SJSA1 (cell line): ENCODE data around the gene RAB43. TPM values are rescaled to one million over a fixed set of nuclear protein-coding genes. Genes with fewer than 3 reads are reported as not detected.
"Not testable (repeated sequence)": the region's sequence is repeated elsewhere in the genome, so short reads cannot be mapped to it uniquely, and the experiment has no call there.

Experiments used
- DNase-seq, 2 experiments: peaks; one replicate each; pipeline ENCODE4 v3.0.0-alpha.2; 2015 to 2020; ENCODE audit warnings: low spot score in 2 of 2, low read depth in 1 of 2
- H3K27ac ChIP-seq: fragments of 250-450 bp; sonication (Bioruptor Pico); 2 replicates; pipeline ENCODE4 v1.5.1; 2020; ENCODE audit warnings: mild to moderate bottlenecking, moderate library complexity
- H3K27me3 ChIP-seq: fragments of 250-450 bp; sonication (Bioruptor Pico); replicated peaks from 2 replicates; pipeline ENCODE4 v1.5.1; 2020; ENCODE audit warnings: mild to moderate bottlenecking, moderate library complexity
- H3K36me3 ChIP-seq: fragments of 250-450 bp; sonication (Bioruptor Pico); 2 replicates; pipeline ENCODE4 v1.5.1; 2020; ENCODE audit warnings: mild to moderate bottlenecking
- H3K4me1 ChIP-seq: fragments of 250-450 bp; sonication (Bioruptor Pico); replicated peaks from 2 replicates; pipeline ENCODE4 v1.6.1; 2021; ENCODE audit warnings: mild to moderate bottlenecking
- H3K4me3 ChIP-seq: fragments of 250-450 bp; sonication (Bioruptor Pico); 2 replicates; pipeline ENCODE4 v1.5.1; 2020; ENCODE audit warnings: mild to moderate bottlenecking
- H3K9me3 ChIP-seq: fragments of 250-450 bp; sonication (Bioruptor Pico); replicated peaks from 2 replicates; pipeline ENCODE4 v1.5.1; 2020; ENCODE audit warnings: mild to moderate bottlenecking
- total RNA-seq: library from RNA; depleted of rRNA; stranded (reverse); fragments of >200 nt; shearing (Covaris generic); gene quantifications from 2 replicates; pipeline ENCODE4 v1.2.3, GENCODE V29; 2014

Gene RAB43
- total RNA-seq, 1 experiment from 2014 or later: 12.1 TPM

DNA sequence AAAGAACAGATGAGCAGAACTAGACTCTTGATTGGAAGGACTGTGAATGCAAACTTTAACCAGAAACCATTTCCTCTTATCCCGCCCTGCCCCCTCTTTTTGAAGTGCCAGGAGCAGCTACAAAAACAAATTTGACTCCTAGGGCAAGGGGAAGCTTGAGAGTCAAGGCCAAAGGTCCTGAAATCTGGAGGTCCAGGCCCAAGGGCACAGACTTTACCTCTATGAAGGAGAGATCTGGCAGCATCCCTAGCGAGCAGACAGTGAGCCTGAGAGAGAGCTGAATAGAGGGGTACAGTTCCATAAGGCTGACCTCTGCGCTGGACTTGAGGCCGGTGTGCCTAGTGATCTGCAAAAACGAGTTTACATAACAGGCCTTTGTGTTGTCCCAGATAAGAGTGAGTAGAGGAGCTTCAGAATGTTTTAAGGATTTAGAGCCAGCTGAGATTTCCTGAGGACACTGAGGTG, 5.1 kb downstream of the RAB43 start:
- Histone ChIP-seq H3K27me3 (no peaks in the 10 kb centered on the region), H3K27ac (no peak overlapping the region)
- no peak for DNase-seq

GRCh38 chr3:129114455-129114854, 7.1 kb downstream of the RAB43 start:
- DNase-seq: no peak
- no peak overlapping the region for H3K4me3 ChIP-seq
- peaks cover 13% of the 10 kb centered on the region for H3K36me3 ChIP-seq
- no peak overlapping the region for H3K27ac ChIP-seq
- H3K9me3 ChIP-seq: no peaks in the 10 kb centered on the region
- peaks cover 2% of the 10 kb centered on the region for H3K4me1 ChIP-seq
- no peaks in the 10 kb centered on the region for H3K27me3 ChIP-seq

More for the DNA sequence above, 5.1 kb downstream of the RAB43 start:
- Histone ChIP-seq H3K9me3 (no peaks in the 10 kb centered on the region), H3K4me3 (no peak overlapping the region), H3K36me3 (peaks cover 13% of the 10 kb centered on the region), H3K4me1 (peaks cover 10% of the 10 kb centered on the region)

DNA sequence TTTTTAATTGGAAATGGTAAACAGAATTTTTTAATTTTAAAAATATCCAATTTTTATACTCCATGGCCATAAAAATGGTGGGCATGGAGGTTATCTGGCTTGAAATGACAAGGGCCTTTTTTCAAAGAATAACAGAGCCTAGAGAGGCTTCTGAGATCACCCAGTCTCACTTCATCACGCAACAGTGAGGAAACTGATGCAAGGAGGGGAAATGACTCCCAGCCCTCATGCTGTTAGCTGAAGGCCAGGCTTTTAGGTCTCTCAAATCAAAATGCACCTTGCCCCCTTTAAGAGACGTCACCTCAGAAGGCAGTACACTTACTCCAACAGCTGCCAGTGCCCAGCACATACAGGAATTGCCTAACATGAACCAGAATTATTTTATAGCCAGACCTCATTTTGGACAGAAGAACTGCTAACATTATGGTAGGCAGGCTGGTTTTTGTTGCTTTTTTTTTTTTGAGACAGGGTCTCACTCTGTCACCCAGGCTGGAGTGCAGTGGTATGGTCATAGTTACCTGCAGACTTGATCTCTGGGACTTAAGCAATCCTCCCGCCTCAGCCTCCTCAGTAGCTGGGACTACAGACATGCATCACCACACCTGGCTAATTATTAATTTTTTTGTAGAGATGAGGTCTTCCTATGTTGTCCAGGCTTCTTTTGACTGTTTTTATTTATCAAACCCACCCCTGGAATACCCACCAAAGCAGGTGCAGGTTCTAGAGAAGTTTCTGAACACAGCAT, 9.1 kb downstream of the RAB43 start:
- no peak for DNase-seq
- Histone ChIP-seq H3K4me3 (no peak overlapping the region), H3K36me3 (peaks cover 4% of the 10 kb centered on the region; the same call in 1 of the 2 replicates), H3K9me3 (no peaks in the 10 kb centered on the region), H3K27me3 (no peaks in the 10 kb centered on the region), H3K27ac (no peak overlapping the region), H3K4me1 (no peaks in the 10 kb centered on the region)

DNA sequence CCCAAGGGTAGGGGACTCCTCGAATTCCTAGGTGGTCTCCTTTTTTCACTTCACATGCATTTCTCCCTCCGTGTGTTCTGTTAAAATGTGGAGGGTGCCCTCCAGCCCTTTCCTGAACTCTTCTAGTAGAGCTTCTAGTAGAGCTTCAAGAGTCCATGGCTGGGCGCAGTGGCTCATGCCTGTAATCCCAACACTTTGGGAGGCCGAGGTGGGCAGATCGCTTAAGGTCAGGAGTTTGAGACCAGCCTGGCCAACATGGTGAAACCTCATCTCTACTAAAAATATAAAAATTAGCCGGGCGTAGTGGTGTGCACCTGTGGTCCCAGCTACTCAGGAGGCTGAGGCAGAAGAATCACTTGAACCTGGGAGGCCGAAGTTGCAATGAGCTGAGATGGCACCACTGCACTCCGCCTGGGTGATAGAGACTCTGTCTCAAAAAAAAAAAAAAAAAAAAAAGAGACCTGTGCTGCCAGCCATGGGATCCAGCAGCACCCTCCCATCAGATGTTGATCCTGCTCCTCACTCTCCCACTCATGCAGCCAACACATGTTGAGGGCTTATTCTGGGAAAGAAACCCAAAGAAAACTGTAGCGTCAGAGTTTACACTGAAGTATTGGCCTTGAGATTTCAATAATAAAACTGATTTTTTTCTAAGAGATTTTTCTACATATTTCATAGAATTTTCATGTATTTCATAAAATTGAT, 10.4 kb downstream of the RAB43 start:
- not testable (repeated sequence) for H3K36me3 ChIP-seq, H3K4me3 ChIP-seq, H3K27me3 ChIP-seq, DNase-seq, H3K27ac ChIP-seq, H3K4me1 ChIP-seq, H3K9me3 ChIP-seq

GRCh38 chr3:129107793-129108192, 13.8 kb downstream of the RAB43 start:
- no peaks in the 10 kb centered on the region; the same call in 1 of the 2 replicates for H3K36me3 ChIP-seq
- DNase-seq: no peak
- no peaks in the 10 kb centered on the region for H3K27me3 ChIP-seq
- H3K4me1 ChIP-seq: no peaks in the 10 kb centered on the region
- H3K4me3 ChIP-seq: no peak overlapping the region
- no peak overlapping the region for H3K27ac ChIP-seq
- no peaks in the 10 kb centered on the region for H3K9me3 ChIP-seq

DNA sequence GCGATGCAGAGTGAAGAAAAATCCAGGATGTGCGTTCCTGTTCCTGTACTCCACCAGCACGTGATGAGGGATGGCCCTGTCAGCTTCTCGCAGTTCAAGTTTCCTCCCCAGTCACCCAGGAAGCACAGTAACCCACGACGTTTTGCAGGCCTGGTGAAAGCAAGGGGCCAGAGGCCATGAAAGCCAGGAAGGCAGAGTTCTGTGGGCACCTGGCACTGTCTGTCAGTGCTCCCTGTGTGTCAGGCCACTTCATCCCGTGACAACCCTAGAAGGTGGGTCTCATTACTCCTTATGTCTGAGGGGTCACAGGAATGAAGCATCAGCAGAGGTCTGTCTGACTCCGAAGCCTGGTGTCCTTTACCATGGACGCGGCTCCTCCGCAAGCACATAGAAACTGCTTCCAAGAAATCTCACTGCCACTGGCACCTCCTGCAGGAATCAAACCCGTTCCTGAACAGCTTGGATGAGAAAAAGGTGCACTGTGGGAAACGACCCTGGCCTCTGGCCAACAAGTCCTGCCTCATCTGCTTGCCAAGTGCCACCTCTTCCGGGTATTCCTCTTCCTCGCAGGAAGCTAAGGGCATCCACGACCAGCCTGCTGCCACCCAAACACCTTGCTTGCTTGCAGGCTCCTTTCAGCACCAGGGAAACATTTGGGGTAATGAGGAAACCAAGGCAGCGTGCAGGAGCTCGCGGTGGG, 14.6 kb downstream of the RAB43 start:
- Histone ChIP-seq H3K27ac (no peak overlapping the region), H3K9me3 (no peaks in the 10 kb centered on the region), H3K4me1 (no peaks in the 10 kb centered on the region), H3K27me3 (no peaks in the 10 kb centered on the region), H3K4me3 (no peak overlapping the region), H3K36me3 (no peaks in the 10 kb centered on the region; the same call in 1 of the 2 replicates)
- no peak for DNase-seq

DNA sequence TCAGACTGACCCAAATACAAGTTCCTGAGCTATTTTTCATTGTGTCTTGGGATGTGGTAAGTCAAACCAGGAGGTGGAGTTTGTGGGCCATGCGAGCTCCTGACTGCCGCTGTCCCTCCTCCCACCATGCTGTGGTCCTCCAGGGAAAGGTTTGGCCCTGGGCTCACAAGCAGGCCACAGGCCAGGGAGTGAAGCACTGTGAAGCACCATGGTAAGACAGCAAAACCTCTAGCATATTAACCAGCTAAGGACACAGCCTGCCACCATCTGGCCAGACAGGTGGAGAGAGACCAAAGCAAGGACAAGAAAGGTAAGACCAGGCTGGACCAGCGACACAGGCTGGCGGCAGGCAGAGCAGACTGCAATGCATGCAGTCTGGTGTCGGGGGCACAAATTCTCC, 15.3 kb downstream of the RAB43 start:
- Histone ChIP-seq H3K4me3 (no peak overlapping the region), H3K27ac (no peak overlapping the region), H3K9me3 (no peaks in the 10 kb centered on the region), H3K36me3 (no peaks in the 10 kb centered on the region; the same call in 1 of the 2 replicates), H3K4me1 (no peaks in the 10 kb centered on the region), H3K27me3 (no peaks in the 10 kb centered on the region)
- no peak for DNase-seq

GRCh38 chr3:129105862-129106261, 15.7 kb downstream of the RAB43 start:
- DNase-seq: no peak
- H3K4me3 ChIP-seq: no peak overlapping the region
- H3K4me1 ChIP-seq: no peaks in the 10 kb centered on the region
- no peaks in the 10 kb centered on the region; the same call in 1 of the 2 replicates for H3K36me3 ChIP-seq
- no peaks in the 10 kb centered on the region for H3K9me3 ChIP-seq
- no peak overlapping the region for H3K27ac ChIP-seq
- H3K27me3 ChIP-seq: no peaks in the 10 kb centered on the region

GRCh38 chr3:129104498-129105079, 17.0 kb downstream of the RAB43 start:
- no peaks in the 10 kb centered on the region for H3K4me1 ChIP-seq
- no peaks in the 10 kb centered on the region; the same call in 1 of the 2 replicates for H3K36me3 ChIP-seq
- H3K27ac ChIP-seq: no peak overlapping the region
- no peak for DNase-seq
- H3K4me3 ChIP-seq: no peak overlapping the region
- no peaks in the 10 kb centered on the region for H3K9me3 ChIP-seq
- no peaks in the 10 kb centered on the region for H3K27me3 ChIP-seq

- H3K36me3 ChIP-seq: no peaks in the 10 kb centered on the region; the same call in 1 of the 2 replicates
- no peak for DNase-seq
- no peak overlapping the region for H3K4me3 ChIP-seq
- no peak overlapping the region for H3K27ac ChIP-seq
- H3K4me1 ChIP-seq: no peaks in the 10 kb centered on the region
- H3K9me3 ChIP-seq: no peaks in the 10 kb centered on the region
- H3K27me3 ChIP-seq: no peaks in the 10 kb centered on the region
Observed at GRCh38 chr3:129104051-129104450, 17.6 kb downstream of the RAB43 start.

GRCh38 chr3:129103296-129103695, 18.3 kb downstream of the RAB43 start:
- H3K27ac ChIP-seq: no peak overlapping the region
- H3K9me3 ChIP-seq: no peaks in the 10 kb centered on the region
- no peaks in the 10 kb centered on the region for H3K27me3 ChIP-seq
- no peak for DNase-seq
- no peak overlapping the region for H3K4me3 ChIP-seq
- H3K36me3 ChIP-seq: no peaks in the 10 kb centered on the region; the same call in 1 of the 2 replicates
- H3K4me1 ChIP-seq: no peaks in the 10 kb centered on the region

DNA sequence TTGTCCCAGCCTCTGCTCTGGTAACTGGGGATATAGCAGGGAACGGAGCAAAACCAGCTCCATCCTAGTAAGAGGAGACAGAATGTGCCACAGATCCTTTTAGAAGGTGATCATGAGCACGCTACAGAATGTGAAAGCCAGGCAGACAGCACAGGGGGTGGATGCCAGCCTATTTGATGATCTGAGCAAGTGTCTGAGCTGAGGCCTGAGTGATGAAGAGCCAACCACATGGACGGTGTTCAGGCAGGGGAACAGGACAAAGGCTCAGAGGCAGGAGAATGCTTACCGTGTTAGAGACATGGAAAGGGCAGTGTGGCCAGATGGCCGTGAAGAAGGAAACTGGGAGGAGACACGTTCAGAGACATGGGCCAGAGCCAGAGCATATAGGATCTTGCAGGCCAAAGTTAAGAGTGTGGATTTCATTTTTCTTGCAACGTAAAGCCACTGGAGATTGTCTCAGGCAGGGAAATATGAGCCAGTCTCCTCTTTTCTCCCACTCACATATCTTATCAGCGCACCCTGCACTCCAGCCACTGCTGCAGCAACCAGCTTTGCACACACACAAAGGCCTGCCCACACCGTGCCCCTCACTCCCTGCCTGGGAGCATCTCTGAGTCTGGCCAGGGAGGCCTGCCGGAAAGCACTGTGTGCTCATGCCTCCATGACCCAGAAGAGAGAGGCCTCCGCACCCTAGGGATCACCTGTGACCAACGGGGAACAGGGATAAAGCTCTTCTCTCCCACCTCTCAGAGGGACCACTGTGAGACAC, 20.1 kb downstream of the RAB43 start:
- Histone ChIP-seq H3K36me3 (no peaks in the 10 kb centered on the region), H3K4me3 (no peak overlapping the region), H3K9me3 (no peaks in the 10 kb centered on the region), H3K27ac (no peak overlapping the region), H3K4me1 (no peaks in the 10 kb centered on the region), H3K27me3 (no peaks in the 10 kb centered on the region)
- DNase-seq: no peak

- no peak for DNase-seq
- Histone ChIP-seq H3K4me3 (no peak overlapping the region), H3K9me3 (no peaks in the 10 kb centered on the region), H3K27ac (no peak overlapping the region), H3K4me1 (no peaks in the 10 kb centered on the region), H3K36me3 (no peaks in the 10 kb centered on the region), H3K27me3 (no peaks in the 10 kb centered on the region)
Observed at GRCh38 chr3:129100274-129100673, 21.3 kb downstream of the RAB43 start.
